Measurements from ENCODE around the gene PRDM4.

DNA sequence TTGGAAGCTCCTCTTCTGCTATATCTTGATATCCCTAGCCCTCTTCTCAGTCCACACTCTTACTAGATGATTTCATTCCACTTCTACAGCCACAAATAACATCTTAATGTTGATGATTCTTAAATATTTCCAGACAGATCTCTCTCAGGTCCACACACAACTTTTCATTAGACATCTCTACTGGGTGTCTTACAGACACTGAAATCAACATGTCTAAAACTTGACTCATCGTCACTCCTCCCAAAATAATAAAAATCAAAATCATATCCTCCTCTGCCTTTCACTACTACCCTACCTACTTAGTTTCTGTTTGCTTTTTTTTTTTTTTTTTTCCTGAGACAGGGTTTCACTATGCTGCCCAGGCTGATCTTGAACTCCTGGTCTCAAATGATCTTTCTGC, 11.9 kb downstream of the PRDM4 start:
- no peak for TF ChIP-seq POLR2A (IDR thresholded peaks at IDR 0.05)
- TF ChIP-seq, protein P1, sequence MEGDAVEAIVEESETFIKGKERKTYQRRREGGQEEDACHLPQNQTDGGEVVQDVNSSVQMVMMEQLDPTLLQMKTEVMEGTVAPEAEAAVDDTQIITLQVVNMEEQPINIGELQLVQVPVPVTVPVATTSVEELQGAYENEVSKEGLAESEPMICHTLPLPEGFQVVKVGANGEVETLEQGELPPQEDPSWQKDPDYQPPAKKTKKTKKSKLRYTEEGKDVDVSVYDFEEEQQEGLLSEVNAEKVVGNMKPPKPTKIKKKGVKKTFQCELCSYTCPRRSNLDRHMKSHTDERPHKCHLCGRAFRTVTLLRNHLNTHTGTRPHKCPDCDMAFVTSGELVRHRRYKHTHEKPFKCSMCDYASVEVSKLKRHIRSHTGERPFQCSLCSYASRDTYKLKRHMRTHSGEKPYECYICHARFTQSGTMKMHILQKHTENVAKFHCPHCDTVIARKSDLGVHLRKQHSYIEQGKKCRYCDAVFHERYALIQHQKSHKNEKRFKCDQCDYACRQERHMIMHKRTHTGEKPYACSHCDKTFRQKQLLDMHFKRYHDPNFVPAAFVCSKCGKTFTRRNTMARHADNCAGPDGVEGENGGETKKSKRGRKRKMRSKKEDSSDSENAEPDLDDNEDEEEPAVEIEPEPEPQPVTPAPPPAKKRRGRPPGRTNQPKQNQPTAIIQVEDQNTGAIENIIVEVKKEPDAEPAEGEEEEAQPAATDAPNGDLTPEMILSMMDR (IDR thresholded peaks at IDR 0.05 in 4 of 5, conservative IDR thresholded peaks at IDR 0.05 in 1 of 5), result no peak
